ENCODE measurements around the gene PCED1A.
"Not testable (repeated sequence)": the region's sequence is repeated elsewhere in the genome, so short reads cannot be mapped to it uniquely, and the experiment has no call there.

Gene PCED1A

GRCh38 chr20:2826655-2827054 lies 13.8 kb downstream of the PCED1A start:
- DNase-seq (ENCODE audit: low read depth in 2 of 2), result no peak

- no peak for DNase-seq (ENCODE audit: low read depth in 2 of 2)
Measured at GRCh38 chr20:2825761-2826160, 14.7 kb downstream of the PCED1A start.

- DNase-seq (ENCODE audit: low read depth in 2 of 2), result no peak
Measured at GRCh38 chr20:2822073-2822472, 18.4 kb downstream of the PCED1A start.

GRCh38 chr20:2820896-2821869 lies 19.3 kb downstream of the PCED1A start:
- DNase-seq (ENCODE audit: low read depth in 2 of 2), result no peak

- no peak for DNase-seq (ENCODE audit: low read depth in 2 of 2)
Measured at GRCh38 chr20:2820084-2820895, 20.2 kb downstream of the PCED1A start.

- DNase-seq (ENCODE audit: low read depth in 2 of 2), result no peak
Measured at GRCh38 chr20:2817891-2818595, 22.4 kb downstream of the PCED1A start.

GRCh38 chr20:2817341-2817726 lies 23.1 kb downstream of the PCED1A start:
- no peak for DNase-seq (ENCODE audit: low read depth in 2 of 2)

- no peak for DNase-seq (ENCODE audit: low read depth in 2 of 2)
Measured at GRCh38 chr20:2816583-2817340, 23.7 kb downstream of the PCED1A start.

GRCh38 chr20:2816030-2816582 lies 24.3 kb downstream of the PCED1A start, which contains the start of gene TMEM239:
TSS of gene TMEM239 (plus strand) at chr20:2816364. CDS start at chr20:2816555, 191 bp downstream.
- no peak for DNase-seq (ENCODE audit: low read depth in 2 of 2)

- DNase-seq (ENCODE audit: low read depth in 2 of 2), result no peak
Measured at GRCh38 chr20:2815242-2815900, 25.1 kb downstream of the PCED1A start.

- DNase-seq (ENCODE audit: low read depth in 2 of 2), result no peak
Measured at GRCh38 chr20:2814587-2815051, 25.8 kb downstream of the PCED1A start, which contains the start of gene C20orf141. TSS of gene C20orf141 (plus strand) at chr20:2814987. CDS start at chr20:2815185, 198 bp downstream.

GRCh38 chr20:2814076-2814475 lies 26.4 kb downstream of the PCED1A start:
- DNase-seq (ENCODE audit: low read depth in 2 of 2), result no peak

- no peak for DNase-seq (ENCODE audit: low read depth in 2 of 2)
Measured at GRCh38 chr20:2812189-2812588, 28.3 kb downstream of the PCED1A start.

- no peak for DNase-seq (ENCODE audit: low read depth in 2 of 2)
Measured at GRCh38 chr20:2809690-2810089, 30.8 kb downstream of the PCED1A start.

- not testable (repeated sequence) for DNase-seq (ENCODE audit: low read depth in 2 of 2)
Measured at GRCh38 chr20:2807929-2808328, 32.5 kb downstream of the PCED1A start.

- no peak for DNase-seq (ENCODE audit: low read depth in 2 of 2)
Measured at GRCh38 chr20:2807019-2807418, 33.4 kb downstream of the PCED1A start.

- DNase-seq (ENCODE audit: low read depth in 2 of 2), result no peak
Measured at GRCh38 chr20:2806351-2806701, 34.1 kb downstream of the PCED1A start.

- DNase-seq (ENCODE audit: low read depth in 2 of 2), result no peak
Measured at GRCh38 chr20:2805689-2806350, 34.6 kb downstream of the PCED1A start.

- no peak for DNase-seq (ENCODE audit: low read depth in 2 of 2)
Measured at GRCh38 chr20:2804852-2805688, 35.4 kb downstream of the PCED1A start.
